Medulla oblongata (tissue), 1 donor: ENCODE results near the gene RAB3GAP2.
A peak's percentile ranks its signal among the peaks of the same experiment; 100 is the strongest.
"Not testable (repeated sequence)": the region's sequence is repeated elsewhere in the genome, so short reads cannot be mapped to it uniquely, and the experiment has no call there.

Experiments used
- DNase-seq: peaks from one replicate; pipeline ENCODE4 v3.0.0-alpha.2; 2015; ENCODE audit errors: extremely low spot score

RAB3GAP2 gene

GRCh38 chr1:220204758-220205157 lies 67.5 kb downstream of the RAB3GAP2 start:
- not testable (repeated sequence) for DNase-seq

DNA sequence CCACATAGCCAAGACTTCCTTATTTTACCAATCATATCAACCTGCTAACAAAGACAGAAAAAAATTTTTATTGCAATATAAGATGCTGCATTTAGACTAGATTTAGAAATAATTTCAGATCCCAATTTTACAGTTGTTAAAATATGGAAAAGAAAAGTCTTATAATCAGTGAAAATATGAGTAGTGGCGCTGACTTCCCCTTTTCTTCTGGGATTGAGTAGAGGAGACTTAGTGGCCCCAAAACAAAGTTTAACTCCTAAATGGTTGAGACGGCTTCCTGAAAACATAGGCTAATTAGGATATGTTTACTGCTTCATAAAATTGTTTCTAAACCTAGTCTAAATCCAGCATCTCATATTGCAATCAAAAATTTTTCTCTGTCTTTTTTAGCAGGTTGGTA lies 68.4 kb downstream of the RAB3GAP2 start:
- no peak for DNase-seq

DNA sequence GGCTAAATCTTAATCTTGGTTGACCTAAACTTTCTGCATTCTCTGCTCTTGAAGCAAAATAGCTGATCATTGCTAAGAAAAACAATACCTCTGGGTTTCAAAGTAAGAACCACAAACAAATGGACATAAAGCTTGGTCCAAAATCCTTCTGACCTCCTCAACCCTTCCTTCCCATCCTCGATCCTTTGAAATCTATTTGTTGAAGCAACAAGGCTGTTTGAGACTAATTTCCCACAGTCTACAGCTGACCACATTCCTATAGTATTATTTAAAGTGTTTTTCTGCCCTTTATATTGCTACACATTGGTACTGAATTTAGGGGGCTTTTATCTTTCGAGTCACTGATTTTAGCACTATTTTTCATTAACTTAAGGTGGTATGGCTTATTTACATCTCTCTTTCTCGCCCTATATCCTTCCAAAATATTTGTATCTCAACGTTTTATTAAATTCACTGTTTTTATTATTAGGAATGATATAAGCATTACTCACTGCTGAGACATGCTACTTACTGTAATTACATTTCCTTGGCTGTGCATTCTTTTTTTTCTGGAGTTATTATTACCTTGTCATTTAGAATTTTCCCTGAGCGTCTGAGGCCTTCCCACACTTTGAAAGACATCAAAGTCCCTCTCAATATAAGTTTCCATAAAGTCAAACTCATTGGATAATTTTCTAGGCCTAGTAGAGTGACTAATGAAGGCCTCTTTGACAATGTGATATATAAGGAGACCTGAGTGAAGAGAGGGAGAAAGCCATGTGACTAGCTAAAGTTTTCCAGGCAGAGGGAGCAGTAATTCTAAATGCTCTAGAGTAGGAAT lies 73.9 kb downstream of the RAB3GAP2 start:
- no peak for DNase-seq

- DNase-seq, result no peak
Observed at GRCh38 chr1:220195701-220196100, 76.6 kb downstream of the RAB3GAP2 start.

- peak; percentile 46 for DNase-seq
Observed at GRCh38 chr1:220189750-220190347, 82.4 kb downstream of the RAB3GAP2 start.

DNA sequence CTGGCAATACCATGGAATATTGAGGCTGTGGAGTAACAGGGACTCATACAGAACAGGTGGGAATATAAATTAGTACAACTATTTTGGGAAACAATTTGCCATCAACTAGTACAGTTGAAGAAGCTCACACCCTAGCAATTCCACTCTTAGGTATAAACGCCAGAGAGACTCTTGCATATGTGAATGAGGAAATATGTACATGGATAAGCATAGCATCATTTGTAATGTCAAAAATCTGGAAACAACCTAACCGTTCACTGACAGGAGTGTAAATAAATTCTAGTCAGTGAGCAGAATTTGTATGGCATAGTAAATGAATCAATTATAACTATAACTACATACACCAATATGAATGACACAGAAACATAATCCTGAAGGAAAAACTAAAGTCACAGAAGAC lies 83.7 kb downstream of the RAB3GAP2 start:
- no peak for DNase-seq

- DNase-seq, result no peak
Observed at GRCh38 chr1:220186752-220187151, 85.5 kb downstream of the RAB3GAP2 start.

DNA sequence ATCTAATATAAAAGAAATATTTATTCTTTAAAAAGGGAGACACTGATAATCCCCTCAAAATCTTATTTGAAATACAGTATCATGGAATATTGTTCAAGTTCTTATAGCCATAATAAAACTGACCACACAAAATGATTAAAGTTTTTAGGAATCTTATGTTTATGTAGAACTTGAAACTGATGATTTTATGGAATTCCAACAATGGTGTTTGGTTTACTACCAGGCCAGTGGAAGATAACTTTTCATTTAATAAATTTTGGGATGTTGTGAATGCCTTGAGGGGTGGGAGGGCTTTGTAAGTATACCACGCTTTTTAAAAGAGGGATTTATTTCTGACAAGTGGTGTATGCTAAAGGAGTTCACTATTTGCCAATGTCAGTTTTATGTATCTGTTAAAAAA lies 87.7 kb downstream of the RAB3GAP2 start:
- DNase-seq, result no peak

DNA sequence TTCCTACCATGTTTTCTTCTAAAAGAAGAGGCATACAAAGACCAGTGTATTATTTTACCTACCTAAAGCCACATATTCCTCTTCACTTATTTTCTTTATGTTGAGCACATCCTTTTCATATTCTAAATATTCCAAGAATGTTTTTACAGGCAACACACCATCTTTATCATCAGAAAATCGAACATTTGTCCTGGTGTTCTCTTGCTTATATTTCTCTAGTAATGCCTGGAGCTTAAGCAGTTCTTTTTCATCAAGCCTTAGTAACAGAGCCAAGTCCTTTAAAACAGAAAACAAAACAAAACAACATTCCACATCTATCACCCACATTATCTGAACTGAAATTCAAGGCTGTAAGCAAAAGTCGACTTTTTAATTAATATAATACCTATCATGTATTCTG lies 89.6 kb downstream of the RAB3GAP2 start:
- no peak for DNase-seq

DNA sequence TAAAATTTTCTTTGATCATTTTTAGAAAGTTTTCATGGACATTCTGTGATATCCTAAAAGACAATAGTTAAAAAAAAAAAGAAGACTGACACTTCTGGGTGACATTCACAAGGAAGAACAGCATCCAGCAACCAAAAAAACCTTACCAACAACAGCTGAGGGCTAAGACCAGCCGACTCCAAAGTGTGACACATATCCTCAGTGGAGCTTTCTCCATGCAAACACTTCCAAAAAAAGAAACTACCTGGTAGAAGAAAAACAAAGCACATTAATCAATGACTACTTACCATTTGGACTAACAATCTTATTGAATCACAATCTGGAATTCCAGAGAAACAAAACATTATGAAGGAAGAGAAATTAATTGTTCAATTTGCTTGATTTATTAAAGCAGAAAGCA lies 90.1 kb downstream of the RAB3GAP2 start:
- no peak for DNase-seq

DNA sequence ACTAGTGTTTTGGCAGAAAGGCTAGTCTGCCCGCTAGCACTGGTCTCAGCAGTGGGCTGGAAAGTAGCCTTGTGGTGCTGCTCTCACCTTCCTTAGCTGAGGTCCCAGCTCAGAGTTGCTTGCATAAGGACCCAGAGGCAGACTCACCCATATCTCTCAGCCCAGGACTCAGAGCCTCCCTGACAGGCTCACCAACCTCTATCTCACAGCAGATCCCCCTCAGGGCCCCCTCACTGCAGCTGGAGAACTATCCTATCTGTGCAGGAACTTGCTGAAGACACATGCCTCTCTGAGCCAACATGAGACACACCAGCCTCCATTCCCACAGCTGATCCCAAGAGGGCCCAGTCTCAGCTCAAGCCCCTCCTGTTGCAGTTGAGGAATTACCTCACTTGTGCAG lies 95.7 kb downstream of the RAB3GAP2 start:
- no peak for DNase-seq

- DNase-seq, result no peak
Observed at GRCh38 chr1:220170836-220171526, 101.3 kb downstream of the RAB3GAP2 start.

GRCh38 chr1:220169887-220170286 lies 102.4 kb downstream of the RAB3GAP2 start:
- not testable (repeated sequence) for DNase-seq

- no peak for DNase-seq
Observed at GRCh38 chr1:220166853-220167252, 105.4 kb downstream of the RAB3GAP2 start.

DNA sequence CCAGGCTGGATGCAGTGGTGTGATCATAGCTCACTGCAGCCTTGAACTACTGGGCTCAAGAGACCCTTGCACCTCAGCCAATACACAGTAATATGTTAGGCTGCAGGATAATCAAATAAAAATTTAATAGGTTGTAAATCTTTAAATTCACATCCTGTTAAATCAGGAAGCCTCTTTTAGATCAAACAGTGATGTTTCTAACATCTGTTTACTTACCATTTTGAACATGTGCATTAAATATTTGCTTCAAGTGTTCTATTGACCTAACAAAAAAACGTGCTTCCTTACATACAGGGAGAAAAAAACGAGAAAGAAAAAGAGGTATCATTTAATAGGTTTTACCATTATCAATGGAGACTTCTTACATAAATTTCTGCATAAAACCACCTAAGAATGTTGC lies 107.7 kb downstream of the RAB3GAP2 start:
- no peak for DNase-seq

DNA sequence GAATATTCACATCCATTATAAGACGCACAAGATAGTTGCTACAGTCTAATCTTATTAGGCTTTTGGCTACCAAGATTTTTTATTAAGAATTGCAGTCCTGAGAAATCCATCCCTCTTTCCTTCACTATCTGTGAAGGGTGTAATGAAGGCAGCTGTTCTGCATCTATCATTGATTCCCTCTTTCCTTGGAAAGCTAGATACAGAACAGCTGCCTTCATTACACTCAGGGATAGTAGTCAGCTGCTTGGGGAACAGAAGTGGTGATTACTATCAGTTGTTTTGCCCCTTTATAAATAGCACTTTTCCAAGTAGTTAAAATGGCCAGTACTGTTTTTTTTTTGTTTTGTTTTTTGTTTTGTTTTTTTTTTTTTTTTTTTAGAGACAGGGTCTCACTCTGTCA lies 108.1 kb downstream of the RAB3GAP2 start:
- no peak for DNase-seq

DNA sequence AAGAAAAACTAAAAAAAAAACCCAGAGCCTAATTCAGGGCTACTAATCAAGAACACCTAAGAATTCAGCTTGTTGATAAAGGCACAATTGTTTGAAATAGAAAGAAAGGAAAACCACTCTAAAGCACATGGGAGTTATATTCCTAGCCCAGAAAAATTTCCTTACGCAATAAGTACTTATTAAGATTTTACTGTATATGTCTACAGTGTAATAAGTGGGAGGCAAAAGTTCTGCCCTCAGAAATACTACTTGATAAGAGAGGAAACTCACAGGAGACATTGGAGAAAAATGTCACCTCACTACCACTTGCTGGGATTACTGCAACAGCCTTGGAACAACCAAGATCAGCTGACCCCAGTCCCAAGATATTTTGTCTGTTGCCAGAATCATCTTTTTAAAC lies 112.2 kb downstream of the RAB3GAP2 start:
- DNase-seq, result no peak

- DNase-seq, result no peak
Observed at GRCh38 chr1:220159041-220159440, 113.2 kb downstream of the RAB3GAP2 start.

- not testable (repeated sequence) for DNase-seq
Observed at GRCh38 chr1:220158530-220158929, 113.7 kb downstream of the RAB3GAP2 start.

DNA sequence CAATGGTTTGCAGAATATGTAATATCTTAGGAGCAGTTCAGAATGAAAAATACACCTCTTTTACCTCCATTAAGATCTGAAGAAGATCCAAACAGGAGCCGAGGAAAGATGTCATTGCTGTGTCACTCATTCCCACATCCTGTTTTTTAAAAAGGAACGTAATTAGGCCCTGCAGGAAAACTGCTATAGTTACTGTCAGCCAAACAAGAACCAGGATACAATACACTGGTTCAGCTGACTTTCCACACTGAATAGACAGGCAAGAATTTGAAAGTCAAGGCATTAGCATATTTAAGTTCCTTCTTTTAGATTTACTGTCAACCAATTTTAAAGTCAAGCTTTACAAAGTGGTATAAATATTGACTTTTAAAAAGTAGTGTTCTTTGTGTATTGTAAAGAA lies 114.5 kb downstream of the RAB3GAP2 start:
- peak; percentile 30 for DNase-seq

GRCh38 chr1:220156620-220157146 lies 115.6 kb downstream of the RAB3GAP2 start:
- DNase-seq, result no peak

DNA sequence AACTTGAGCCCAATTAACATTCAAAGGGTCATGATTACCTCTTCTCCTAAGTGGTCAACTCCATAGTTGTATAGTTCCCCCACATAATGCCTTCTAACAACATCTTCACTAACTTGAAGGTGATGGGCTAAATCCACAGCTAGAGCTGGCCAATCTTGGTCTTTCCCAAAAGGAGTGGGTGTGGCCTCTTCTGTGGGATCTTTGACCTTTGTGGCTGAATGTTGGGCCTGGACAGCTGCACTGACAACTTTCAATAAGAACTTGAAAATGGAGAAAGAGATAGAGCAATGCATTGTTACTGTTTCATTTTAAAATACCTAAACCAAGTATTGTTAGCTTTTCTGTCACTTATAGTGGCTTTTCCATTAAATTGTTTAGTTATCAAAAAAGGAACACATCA lies 119.1 kb downstream of the RAB3GAP2 start:
- no peak for DNase-seq

DNA sequence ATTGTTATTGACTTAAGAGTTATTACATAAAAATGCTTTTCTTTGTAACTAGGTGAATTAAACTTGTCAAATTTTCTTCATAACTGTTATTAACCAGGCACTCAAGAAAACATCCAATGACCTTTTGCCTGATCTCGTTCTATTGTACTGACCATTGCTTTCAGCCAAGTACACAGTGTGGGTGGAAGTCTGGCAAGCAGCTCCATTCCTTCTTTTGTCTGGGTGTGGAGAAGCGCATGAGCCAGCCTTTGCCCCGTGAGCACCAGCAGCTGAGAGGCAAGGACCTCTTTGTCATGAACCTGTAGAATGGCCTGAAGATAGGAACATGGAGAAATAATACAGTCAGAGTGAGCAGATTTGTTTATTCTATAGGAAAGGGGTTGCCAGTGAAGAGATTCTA lies 120.8 kb downstream of the RAB3GAP2 start:
- peak; percentile 59 for DNase-seq
